Umbilical cord (tissue), 2 donors: ENCODE results near the gene ATAD3C. TPM values are rescaled to one million over a fixed set of nuclear protein-coding genes. Genes with fewer than 3 reads are reported as not detected.
"Not testable (repeated sequence)": the region's sequence is repeated elsewhere in the genome, so short reads cannot be mapped to it uniquely, and the experiment has no call there.

Experiments used
- DNase-seq: peaks from one replicate; pipeline ENCODE4 v3.0.0-alpha.2; 2015; ENCODE audit warnings: low spot score
- total RNA-seq: library from RNA; depleted of rRNA; stranded (reverse); fragments of >200 nt; gene quantifications from one replicate; pipeline ENCODE4 v1.2.3, GENCODE V29; 2014; ENCODE audit warnings: low replicate concordance; ENCODE audit not compliant: insufficient read depth

Gene ATAD3C
- total RNA-seq, 1 donor from 2014 or later = 1.2 TPM

DNA sequence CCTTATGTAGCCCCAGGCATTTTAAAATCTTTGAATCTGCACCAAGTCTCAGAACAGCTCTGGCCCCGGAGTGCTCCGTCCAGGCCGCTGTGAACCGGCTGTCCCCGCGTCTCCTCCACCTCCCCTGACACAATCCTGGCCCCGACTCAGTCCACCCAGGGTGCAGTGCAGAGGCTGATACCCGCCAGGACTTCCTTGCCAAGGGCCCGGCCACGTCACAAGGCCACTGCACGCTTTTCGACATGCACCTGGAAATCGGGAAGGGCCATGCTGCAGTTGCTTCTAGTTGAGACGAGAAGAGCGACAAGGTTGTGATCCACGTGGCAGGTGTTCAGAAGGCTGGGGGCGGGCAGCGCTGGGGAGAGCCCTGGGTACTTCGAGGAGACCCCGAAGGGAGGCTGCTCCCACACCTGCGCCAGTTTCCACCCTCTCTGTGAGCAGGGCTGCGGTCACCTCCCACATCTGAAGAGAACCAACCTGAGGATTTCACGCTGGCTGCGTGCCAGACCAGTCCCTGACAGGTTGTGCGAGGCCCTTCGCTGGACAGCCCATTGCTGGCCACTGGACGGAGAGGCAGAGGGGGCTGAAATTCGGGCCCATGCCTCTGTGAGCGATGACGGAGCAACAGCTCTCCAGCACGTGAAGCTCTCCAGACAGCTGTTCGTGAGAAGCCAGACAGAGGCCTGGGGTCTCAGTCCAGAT lies 7.3 kb upstream of the ATAD3C start:
- no peak for DNase-seq

DNA sequence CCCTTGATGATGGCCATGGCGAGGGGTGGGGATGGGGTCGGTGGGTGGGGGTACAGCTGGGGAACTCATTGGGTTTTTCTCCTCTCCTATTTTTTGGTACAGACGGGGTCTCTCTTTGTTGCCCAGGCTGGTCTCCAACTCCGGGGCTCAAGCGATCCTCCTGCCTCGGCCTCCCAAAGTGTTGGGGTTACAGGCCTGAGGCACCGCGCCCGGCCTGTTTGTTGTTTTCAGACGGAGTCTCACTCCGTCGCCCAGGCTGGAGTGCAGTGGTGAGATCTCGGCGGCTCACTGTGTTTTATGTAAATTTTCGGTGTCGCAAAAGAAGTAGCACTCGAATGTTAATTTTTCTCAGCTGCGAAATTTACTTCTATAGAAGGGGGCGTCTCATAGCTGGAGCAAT lies 2.9 kb upstream of the ATAD3C start:
- DNase-seq = not testable (repeated sequence)

DNA sequence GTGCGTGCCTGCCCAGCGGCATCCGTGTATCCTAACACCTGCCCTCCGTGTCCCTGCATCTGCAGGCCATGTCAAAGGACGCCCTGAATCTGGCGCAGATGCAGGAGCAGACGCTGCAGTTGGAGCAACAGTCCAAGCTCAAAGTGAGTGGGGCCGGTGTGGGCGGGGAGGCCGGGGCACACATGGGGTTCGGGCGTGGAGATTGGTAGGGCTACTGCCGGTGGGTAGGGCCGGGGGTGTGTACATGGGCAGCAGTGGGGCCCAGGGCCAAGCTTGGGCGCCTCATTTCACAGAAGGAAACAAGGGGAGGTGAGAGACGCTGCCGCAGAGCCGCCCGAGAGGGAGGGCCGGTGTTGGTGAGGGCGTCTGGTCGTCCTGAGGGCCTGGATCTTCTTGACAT lies 1.1 kb downstream of the ATAD3C start:
- not testable (repeated sequence) for DNase-seq

DNA sequence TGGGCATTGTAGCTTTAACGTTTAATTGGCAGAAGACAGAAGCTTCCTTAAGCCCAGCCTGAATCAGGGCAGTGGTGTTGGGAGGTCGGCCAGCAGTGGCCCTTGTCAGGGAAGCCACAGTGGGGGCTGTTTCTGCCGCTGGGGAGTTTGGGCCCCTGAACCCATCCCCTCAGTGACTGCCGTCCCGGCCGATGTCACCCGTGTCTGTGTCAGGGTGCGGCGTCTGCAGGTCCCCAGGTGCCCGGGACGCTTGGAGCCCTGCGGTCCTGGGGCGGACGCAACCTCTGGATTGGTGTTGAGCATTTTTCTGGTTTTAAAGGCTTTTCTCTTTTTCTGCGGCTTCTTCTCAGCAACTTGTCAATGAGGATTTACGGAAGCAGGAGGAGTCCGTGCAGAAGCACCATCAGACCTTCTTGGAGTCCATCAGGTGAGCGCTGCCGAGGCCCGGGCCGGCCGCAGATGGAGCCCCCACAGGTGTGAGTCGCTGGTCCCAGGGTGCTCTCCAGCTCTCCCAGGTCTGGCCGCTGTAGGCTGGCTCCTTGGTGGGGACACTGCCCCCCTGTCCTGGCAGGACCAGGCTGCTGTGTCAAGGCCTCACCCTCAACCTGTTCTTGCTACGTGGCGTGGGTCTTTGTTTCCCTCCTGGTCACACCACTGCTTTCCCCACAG lies 2.3 kb downstream of the ATAD3C start:
- DNase-seq = no peak

DNA sequence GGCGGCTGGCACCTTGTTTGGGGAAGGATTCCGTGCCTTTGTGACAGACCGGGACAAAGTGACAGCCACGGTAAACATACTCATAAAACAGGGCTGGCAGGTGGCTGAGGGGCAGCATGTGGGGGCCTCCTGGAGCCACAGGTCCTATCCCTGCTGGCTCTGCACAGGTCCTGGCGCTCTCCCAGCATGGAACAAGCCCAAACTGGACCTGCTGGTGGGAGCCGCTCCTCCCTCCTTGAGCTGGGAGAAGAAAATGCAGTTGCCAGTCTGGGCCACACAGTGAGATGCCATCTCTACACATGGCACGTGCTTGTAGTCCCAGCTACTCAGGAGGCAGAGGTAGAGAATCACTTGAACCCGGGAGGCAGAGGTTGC lies 2.9 kb downstream of the ATAD3C start:
- DNase-seq = not testable (repeated sequence)

DNA sequence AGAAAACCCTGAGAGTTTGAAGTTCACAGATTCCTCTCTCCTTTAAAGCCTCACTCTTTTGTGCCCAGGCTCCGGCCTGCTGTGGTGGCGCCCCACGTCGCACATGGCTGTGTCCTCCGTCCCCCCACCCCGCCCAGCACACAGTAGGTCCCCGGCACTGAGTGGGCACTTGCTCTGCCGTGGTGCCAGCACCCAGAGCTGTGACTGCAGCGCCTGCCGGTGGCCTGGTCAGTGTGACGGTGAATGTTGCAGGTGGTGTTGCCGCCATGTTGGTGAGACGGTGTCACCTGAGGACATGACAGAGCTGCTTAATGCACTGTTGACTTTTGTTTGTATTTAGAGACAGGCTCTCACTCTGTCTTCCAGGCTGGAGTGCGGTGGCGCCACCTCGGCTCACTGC lies 3.4 kb downstream of the ATAD3C start:
- DNase-seq = no peak

DNA sequence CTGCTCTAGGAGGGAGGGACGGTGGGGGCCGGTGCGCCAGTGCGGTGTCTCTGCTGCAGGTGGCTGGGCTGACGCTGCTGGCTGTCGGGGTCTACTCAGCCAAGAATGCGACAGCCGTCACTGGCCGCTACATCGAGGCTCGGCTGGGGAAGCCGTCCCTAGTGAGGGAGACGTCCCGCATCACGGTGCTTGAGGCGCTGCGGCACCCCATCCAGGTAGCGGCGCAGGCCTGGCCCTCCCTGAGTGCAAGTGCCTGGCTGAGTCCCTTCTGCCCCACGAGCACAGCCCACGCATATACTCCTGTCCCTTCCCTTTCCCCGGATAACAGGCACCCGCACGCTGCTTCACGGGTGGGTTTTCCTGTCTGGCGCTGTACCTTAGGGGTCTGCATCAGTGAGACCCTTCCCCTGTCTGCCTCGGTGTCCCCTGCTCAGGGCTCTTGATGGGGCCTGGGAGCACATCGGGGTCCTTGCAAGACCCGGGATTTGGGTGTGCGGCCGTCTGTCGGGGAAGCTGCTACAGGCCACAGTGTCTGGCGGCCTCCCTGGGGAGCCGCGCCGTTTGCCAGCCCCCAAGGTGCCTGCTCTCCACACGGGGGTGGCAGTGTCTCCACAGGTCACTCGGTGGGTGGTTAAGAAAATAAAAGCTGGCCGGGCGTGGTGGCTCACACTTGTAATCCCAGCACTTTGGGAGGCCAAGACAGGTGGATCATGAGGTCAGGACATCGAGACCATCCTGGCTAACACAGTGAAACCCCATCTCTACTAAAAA lies 5.0 kb downstream of the ATAD3C start:
- DNase-seq = not testable (repeated sequence)

DNA sequence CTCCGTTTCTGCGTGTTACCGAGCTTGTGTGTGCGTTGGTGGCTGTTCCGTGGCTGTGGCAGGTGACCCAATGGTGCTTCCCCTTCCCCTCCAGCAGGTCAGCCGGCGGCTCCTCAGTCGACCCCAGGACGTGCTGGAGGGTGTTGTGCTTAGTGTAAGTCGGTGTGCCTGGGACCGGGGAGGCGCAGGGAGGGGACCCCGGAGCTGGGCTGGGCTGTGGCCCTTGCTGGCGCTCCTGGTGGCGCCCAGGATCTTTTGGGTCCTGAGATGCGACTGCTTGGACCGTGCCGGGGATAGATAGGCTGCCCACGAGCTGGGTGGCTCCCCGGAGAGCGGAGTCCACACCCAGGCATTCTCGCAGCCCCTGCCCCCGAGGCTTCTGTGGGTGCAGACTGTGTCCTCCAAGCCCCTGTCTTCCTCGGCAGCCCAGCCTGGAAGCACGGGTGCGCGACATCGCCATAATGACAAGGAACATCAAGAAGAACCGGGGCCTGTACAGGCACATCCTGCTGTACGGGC lies 5.9 kb downstream of the ATAD3C start:
- DNase-seq = no peak

DNA sequence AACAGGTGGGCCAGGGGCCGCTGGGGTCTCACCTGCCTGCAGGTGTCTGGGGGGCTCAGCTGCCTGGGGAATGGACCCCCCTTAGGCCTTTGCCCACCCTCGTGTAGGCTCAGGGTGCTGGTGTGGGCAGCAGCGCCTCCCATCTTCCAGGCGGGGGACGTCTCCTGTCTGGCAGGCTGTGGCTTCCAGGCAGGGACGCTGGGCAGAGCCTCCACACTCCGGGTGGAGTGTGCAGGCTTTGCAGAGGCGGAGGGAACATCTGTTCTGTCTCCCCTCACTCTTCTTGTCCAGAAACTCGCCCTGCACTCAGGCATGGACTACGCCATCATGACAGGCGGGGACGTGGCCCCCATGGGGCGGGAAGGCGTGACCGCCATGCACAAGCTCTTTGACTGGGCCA lies 6.4 kb downstream of the ATAD3C start:
- DNase-seq = not testable (repeated sequence)

DNA sequence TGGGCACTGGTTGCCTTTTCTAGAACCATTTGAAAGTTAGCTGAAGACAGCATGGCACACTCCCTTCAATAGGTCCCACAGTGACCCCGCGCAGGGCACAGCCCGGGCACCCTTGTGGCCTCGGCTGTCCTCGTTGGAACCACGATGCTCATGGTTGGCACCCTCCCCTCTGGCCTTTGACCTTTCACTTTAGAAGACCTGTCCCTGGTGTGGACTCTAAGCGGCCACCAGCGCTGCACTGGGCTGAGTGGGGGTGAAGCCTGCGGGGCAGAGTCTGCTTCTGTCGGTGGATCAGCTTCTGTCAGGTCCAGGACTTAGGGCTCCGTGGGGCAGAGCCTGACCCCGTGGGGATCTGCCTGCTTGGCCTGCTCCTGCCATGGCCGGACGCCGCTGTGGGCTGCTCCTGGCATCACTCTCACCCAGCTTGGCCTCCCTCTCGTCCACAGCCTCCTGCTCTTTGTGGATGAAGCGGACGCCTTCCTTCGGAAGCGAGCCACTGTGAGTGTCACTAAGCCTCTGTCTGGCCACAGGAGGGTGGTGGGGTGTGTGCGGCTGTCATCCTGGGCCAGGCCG lies 7.3 kb downstream of the ATAD3C start:
- DNase-seq = not testable (repeated sequence)

DNA sequence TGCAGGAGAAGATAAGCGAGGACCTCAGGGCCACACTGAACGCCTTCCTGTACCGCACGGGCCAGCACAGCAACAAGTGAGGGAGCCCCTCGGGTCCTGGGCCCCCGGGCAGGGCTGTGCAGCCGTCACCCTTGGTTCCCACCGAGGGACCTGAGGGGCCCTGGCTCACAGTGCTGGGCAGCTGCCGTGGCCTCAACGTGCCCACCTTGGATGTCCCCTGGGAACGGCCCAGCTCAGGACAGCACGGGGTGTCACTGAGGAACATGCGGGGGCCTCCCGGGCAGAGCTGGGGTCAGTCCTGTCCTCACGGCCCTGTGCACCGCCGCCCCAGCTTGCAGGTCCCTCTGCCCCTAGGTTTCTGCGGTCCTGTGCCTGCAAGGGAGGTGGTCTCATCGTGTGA lies 9.7 kb downstream of the ATAD3C start:
- DNase-seq = not testable (repeated sequence)

DNA sequence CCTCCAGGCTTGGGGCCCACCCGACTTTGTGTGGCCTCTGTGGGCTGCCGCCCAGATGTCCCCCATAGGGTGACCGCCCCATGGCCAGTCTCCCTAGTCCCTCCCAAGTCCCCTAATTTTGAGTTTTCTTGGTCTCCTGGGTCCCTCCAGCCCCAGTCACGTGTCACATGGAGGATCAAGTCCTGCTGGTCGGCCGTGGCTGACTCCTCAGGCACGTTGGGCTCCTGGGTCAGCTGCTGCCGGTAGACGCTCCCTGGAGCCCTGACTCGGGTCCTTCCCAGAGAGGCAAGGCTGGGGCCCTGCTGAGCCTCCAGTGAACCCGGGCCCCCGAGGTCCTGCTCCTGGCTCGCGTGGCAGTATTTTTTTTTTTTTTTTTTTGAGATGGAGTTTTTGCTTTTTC lies 10.2 kb downstream of the ATAD3C start:
- not testable (repeated sequence) for DNase-seq

DNA sequence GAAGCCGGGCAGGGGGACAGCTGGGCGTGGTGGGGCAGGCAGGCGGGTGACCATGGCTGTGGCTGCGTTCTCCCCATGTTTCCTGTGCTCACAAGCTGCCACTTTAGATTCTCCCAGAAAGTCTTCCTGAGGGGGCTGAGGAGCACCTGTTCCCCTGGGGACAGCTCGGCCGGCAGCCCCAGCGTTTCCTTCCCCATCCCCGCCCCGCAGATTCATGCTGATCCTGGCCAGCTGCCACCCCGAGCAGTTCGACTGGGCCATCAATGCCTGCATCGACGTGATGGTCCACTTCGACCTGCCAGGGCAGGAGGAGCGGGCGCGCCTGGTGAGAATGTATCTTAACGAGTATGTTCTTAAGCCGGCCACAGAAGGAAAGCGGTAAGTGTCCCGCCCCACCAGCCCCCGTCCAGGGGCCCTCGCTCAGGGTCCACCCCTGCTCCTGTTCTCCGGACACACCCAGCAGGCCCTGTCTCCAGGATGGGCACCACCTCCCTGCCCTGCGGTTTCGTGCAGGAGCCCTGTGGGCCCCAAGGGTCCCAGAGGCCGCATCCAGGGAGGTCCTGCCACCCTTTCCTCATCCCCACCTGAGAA lies 11.1 kb downstream of the ATAD3C start:
- no peak for DNase-seq

DNA sequence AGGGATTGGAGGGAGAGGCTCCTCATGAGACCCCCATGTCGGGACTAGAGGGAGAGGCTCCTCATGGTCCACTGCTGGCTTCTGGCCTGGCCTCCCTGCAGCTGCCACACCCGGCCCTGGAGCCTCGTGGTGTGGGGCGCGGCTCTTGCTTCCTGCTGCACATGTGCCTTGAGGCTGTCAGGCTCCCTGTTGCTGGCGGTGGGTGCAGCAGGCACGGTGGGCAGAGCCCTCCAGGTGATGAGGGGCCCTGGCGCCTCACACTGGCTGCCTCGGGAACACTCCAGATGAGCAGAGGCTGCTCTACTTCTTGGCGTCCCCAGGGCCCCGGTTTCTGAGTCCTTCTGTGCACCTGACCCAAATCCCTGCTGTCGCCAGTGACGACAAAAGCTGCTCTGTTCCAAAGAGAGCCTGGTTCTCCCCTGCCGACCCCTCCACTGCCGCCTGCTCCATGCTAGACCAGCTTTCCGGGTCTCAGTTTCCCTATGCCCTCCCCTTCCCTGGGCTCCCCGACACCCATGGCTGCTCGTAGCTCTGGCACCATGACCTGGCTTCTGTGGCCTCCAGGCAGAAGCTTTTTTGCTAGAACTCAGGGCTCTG lies 12.3 kb downstream of the ATAD3C start:
- DNase-seq = no peak

DNA sequence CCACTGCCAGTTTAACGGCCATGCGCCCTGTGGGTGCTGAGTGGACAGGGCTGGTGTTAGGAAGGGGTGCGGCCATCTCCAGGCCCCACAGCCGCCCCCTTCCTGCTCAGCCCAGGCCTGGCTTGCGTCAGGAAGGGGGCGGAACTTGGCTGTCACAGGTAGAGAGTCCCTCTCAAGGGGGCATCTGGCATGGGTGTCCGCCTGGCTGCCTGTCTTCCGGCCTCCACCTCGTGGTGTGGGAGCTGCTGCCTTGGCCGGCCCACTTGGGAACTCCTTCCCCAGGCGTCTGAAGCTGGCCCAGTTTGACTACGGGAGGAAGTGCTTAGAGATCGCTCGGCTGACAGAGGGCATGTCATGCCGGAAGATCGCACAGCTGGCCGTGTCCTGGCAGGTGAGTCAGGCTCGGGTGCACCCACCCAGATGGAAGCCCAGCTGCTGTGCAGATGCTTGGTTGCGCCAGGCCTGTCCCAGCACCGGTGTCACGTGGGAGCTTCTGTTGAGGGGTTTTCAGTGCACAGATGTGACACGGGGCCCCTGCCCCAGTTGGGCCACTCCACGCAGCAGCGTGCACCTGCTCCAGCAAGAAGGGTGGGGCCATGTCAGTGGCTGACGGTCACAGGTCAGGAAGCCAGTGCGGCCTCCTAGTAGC lies 13.0 kb downstream of the ATAD3C start:
- peak; percentile 34 for DNase-seq

DNA sequence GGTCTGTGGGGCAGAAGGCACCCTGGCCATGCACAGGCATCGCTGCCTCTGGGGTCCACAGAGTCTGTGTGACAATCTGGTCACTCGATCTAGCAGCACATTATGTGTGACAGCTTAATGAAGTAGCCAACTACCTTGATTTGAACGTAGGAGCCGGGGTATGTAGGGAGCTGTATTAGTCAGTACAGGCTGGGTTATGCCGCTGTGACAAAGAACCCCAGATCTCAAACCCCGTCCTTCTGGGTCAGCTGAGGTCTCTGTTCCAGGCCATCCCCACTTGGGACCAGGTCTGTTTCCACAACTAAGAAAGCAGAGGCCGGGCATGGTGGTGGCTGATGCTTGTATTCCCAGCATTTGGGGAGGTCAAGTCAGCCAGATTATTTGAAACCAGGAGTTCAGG lies 13.8 kb downstream of the ATAD3C start:
- DNase-seq = no peak

DNA sequence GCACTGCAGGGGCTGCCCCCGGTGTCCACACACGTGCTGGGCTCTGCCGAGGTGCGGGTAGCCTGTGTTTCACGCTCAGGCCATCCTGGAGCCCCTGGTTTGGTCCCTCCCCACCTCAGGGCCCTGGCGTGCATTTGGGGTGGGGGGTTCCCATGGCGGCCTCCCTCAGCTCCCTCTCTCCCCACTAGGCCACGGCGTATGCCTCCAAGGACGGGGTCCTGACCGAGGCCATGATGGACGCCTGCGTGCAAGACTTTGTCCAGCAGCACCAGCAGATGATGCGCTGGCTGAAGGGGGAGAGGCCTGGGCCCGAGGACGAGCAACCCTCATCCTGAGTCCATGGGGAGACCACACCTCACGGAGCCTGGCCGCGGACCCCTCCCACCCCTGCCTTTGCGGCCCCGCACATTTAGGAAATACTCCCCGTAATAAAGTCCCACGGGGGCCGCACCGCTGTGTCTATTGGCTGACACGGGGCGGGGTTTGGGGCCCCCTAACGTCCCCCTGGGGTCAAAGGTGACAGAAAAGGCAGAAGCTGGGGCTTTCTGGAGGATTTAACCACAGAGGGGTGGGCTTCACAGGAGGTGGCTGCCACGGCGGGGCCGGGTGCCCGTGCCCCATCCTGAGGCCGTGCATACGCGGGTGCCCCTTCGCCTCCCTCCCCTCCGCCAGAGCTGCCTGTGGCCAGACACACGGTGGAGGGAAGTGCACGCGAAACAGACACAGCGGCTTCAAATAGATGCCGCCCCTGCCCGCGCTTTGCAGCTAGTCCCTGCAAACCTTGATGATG lies 18.9 kb downstream of the ATAD3C start:
- DNase-seq = not testable (repeated sequence)

DNA sequence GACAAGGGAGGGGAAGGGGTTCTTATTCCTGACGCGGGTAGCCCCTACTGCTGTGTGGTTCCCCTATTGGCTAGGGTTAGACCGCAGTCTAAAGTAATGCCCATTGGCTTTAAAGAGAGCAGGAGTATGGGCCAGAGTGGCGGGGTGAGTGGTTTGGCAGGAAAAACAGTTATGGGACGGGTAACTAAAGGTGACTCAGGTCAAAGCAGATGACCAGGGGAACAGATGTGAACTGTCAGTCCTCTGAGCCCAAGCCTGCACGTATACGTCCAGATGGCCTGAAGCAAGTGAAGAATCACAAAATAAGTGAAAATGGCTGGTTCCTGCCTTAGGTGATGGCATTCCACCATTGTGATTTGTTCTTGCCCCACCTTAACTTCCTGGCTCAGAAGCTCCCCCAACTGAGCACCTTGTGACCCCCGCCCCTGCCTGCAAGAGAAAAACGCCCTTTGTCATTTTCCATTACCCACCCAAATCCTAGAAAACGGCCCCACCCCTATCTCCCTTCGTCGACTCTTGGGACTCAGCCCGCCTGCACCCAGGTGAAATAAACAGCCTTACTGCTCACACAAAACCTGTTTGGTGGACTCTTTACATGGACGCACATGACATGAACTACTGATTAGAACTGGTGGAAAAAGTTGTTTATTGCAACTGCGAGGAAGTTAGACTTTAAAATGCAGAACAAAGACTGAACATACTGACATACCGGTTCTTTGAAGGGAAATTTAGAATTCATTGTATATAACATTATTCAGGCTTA lies 21.3 kb downstream of the ATAD3C start:
- DNase-seq = no peak

DNA sequence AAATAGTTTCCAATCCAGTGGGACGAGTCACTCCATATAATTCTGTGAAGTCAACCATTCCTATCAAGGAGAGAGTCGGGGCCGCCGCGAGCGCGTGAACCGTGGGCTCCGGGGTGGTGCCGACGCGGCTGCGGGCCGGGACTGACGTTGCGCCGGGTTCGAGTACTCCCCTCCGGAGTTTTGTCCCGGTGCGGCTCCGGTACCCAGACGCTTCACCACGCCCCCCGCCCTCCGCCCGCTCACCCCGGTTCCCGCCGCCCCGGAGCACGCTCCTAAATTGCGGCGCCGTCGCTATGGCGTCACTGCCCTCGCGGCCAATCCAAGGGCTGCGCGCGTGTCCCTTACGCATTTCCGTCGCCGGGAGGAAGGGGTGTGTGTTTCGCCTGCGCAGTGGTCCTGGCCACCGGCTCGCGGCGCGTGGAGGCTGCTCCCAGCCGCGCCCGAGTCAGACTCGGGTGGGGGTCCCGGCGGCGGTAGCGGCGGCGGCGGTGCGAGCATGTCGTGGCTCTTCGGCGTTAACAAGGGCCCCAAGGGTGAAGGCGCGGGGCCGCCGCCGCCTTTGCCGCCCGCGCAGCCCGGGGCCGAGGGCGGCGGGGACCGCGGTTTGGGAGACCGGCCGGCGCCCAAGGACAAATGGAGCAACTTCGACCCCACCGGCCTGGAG lies 22.0 kb downstream of the ATAD3C start, which contains the start of gene ATAD3B:
Gene ATAD3B (plus strand): TSS at position 377 of the 664 bp plus-strand sequence. CDS start 120 bp downstream, at position 497.
- DNase-seq = peak; percentile 96
